Measurements from ENCODE around the gene CGB3. TPM values are rescaled to one million over a fixed set of nuclear protein-coding genes. Genes with fewer than 3 reads are reported as not detected.

CGB3 gene
- total and polyA plus RNA-seq, 2 of the 4 experiments (the other 2 are of a cell fraction), result not detected

- no peak for TF ChIP-seq RAD21 (IDR thresholded peaks at IDR 0.05; ENCODE audit: low read length)
Measured at GRCh38 chr19:49014123-49014869, 9.8 kb downstream of the CGB3 start (continued).

GRCh38 chr19:49011194-49011593 is 12.9 kb downstream of the CGB3 start:
- in situ Hi-C loops (cut with MboI; ENCODE audit: low sequenced_read_pairs), result no loop called here
- Histone ChIP-seq H3K56ac (ENCODE audit: extremely low read depth, insufficient read depth, low read length) (no peak overlapping the region), H3K9ac (ENCODE audit: low read depth, low read length) (no peak overlapping the region), H3K4me1 (ENCODE audit: control insufficient read depth, insufficient read depth, low read length) (no peaks in the 10 kb centered on the region), H4K20me1 (ENCODE audit: insufficient read depth, low read length) (no peaks in the 10 kb centered on the region; the same call in 1 of the 2 replicates), H3K4ac (ENCODE audit: low read depth, low read length) (no peak overlapping the region), H2AK5ac (ENCODE audit: low read depth, low read length) (no peak overlapping the region), H3K79me1 (ENCODE audit: low read depth in 1 of 2, low read length in 2 of 2) (peaks cover 0 to 3% of the 10 kb centered on the region in 2 experiments; a peak in 1 of 4 replicates), H4K8ac (ENCODE audit: low read depth in 2 of 2, low read length in 2 of 2) (no peak overlapping the region), H2BK15ac (ENCODE audit: low read depth, low read length) (no peak overlapping the region), H4K5ac (ENCODE audit: low read depth, low read length) (no peak overlapping the region), H2AFZ (replicated peaks; ENCODE audit: low read length, poor library complexity) (no peak overlapping the region), H3K27me3 (ENCODE audit: control insufficient read depth, insufficient read depth, low read length) (no peaks in the 10 kb centered on the region), H4K91ac (ENCODE audit: insufficient read depth, low read depth, low read length) (no peak overlapping the region), H3K9me3 (ENCODE audit: control insufficient read depth, insufficient read depth, low read length) (no peaks in the 10 kb centered on the region), H3K4me2 (ENCODE audit: low read depth, low read length) (no peak overlapping the region), H3K36me3 (ENCODE audit: control insufficient read depth, insufficient read depth, low read length) (peaks cover 67% of the 10 kb centered on the region), H3K27ac (ENCODE audit: insufficient read depth, low read length) (no peak overlapping the region), H3K18ac (ENCODE audit: low read depth, low read length) (no peak overlapping the region), H2AK9ac (replicated peaks; ENCODE audit: low read depth, low read length, poor library complexity) (no peak overlapping the region), H3K23ac (ENCODE audit: low read depth, low read length) (no peak overlapping the region), H3K4me3 (ENCODE audit: insufficient read depth, low read depth, low read length) (no peak overlapping the region), H2BK120ac (ENCODE audit: low read depth, low read length) (no peak overlapping the region), H2BK5ac (ENCODE audit: low read depth, low read length, poor library complexity, severe bottlenecking) (no peak overlapping the region), H2BK20ac (ENCODE audit: low read depth, low read length) (no peak overlapping the region), H3K9me1 (ENCODE audit: insufficient read depth, low read length) (peaks cover 2% of the 10 kb centered on the region; the same call in 1 of the 2 replicates), H3K14ac (replicated peaks; ENCODE audit: low read depth, low read length) (no peak overlapping the region)
- no peak for DNase-seq
- no CpG with 5 or more reads among the region's 17 CpGs for WGBS, 2 experiments (ENCODE audit: extremely low coverage in 2 of 2, insufficient read length in 1 of 2)
- POLR2A ChIA-PET (ENCODE audit: unreplicated experiment), result no interaction called here
- dilution Hi-C loops (cut with HindIII; ENCODE audit: low sequenced_read_pairs, unreplicated experiment), result no loop called here
- intact Hi-C loops (cut with micrococcal nuclease), result no loop called here
- CTCF ChIA-PET, result no interaction called here
- no peak for ATAC-seq (ENCODE audit: low read depth)
- BruUV-seq (replicated peaks), result no TSS peak
- no peak for TF ChIP-seq RAD21 (IDR thresholded peaks at IDR 0.05; ENCODE audit: low read length)
- TF ChIP-seq CHD1 (IDR thresholded peaks at IDR 0.05; ENCODE audit: low read depth, low read length), result no peak
- TF ChIP-seq USF2 (IDR thresholded peaks at IDR 0.05; ENCODE audit: low read depth, low read length), result no peak
- TF ChIP-seq RCOR1 (IDR thresholded peaks at IDR 0.05; ENCODE audit: insufficient replicate concordance, low read length), result no peak
- no peak for TF ChIP-seq POLR2A (IDR thresholded peaks at IDR 0.05; ENCODE audit: low read depth, low read length)
- TF ChIP-seq ELK1 (IDR thresholded peaks at IDR 0.05; ENCODE audit: borderline replicate concordance, low read depth, low read length), result no peak
- no peak for TF ChIP-seq CEBPB (IDR thresholded peaks at IDR 0.05; ENCODE audit: low read depth, low read length)
- TF ChIP-seq MXI1 (IDR thresholded peaks at IDR 0.05; ENCODE audit: borderline replicate concordance, low read depth, low read length), result no peak
- no peak for TF ChIP-seq SMC3 (IDR thresholded peaks at IDR 0.05; ENCODE audit: low read depth, low read length)
- TF ChIP-seq BHLHE40 (IDR thresholded peaks at IDR 0.05; ENCODE audit: low read depth, low read length), result no peak
- no peak for TF ChIP-seq NFE2L2 (IDR thresholded peaks at IDR 0.05; ENCODE audit: low read depth, low read length)
- TF ChIP-seq FOS (IDR thresholded peaks at IDR 0.05; ENCODE audit: low read depth, low read length), result no peak
- TF ChIP-seq MAZ (IDR thresholded peaks at IDR 0.05; ENCODE audit: borderline replicate concordance, low read depth, low read length), result no peak
- no peak for TF ChIP-seq RFX5 (IDR thresholded peaks at IDR 0.05; ENCODE audit: low read depth, low read length)

All from IMR-90 (cell line).